H9 (cell line): ENCODE data around the gene PCDHGB4. TPM values are rescaled to one million over a fixed set of nuclear protein-coding genes. Genes with fewer than 3 reads are reported as not detected.

Source experiments
- DNase-seq: peaks from one replicate; pipeline ENCODE4 v3.0.0-alpha.2; 2017
- H2AFZ ChIP-seq: one replicate; pipeline ENCODE4 v1.6.1; 2013; ENCODE audit warnings: mild to moderate bottlenecking, low read length, control low read depth, moderate library complexity
- H2AK5ac ChIP-seq: 2 replicates; pipeline ENCODE4 v1.6.1; 2013; ENCODE audit warnings: low read length, control low read depth, mixed read lengths; ENCODE audit not compliant: insufficient read length
- H2BK120ac ChIP-seq: one replicate; pipeline ENCODE4 v1.6.1; 2013; ENCODE audit warnings: low read depth, mild to moderate bottlenecking, low read length, control low read depth, inconsistent platforms; ENCODE audit not compliant: poor library complexity, severe bottlenecking
- H2BK12ac ChIP-seq: 2 replicates; pipeline ENCODE4 v1.6.1; 2013; ENCODE audit warnings: low read length, control low read depth, mixed read lengths, low read depth; ENCODE audit not compliant: insufficient read length
- H2BK15ac ChIP-seq: 2 replicates; pipeline ENCODE4 v1.6.1; 2013; ENCODE audit warnings: low read depth, low read length, control low read depth
- H2BK20ac ChIP-seq: one replicate; pipeline ENCODE4 v1.6.1; 2013; ENCODE audit warnings: low read depth, mild to moderate bottlenecking, low read length, control low read depth, inconsistent platforms; ENCODE audit not compliant: poor library complexity, severe bottlenecking
- H2BK5ac ChIP-seq: 2 replicates; pipeline ENCODE4 v1.6.1; 2013; ENCODE audit warnings: low read length, control low read depth, mixed read lengths; ENCODE audit not compliant: insufficient read length
- H3K14ac ChIP-seq: 2 replicates; pipeline ENCODE4 v1.6.1; 2013; ENCODE audit warnings: low read length, control low read depth; ENCODE audit not compliant: insufficient read depth
- H3K18ac ChIP-seq: 2 replicates; pipeline ENCODE4 v1.6.1; 2013; ENCODE audit warnings: low read depth, mild to moderate bottlenecking, mixed read lengths, low read length, control low read depth; ENCODE audit not compliant: insufficient read length
- H3K23ac ChIP-seq: 2 replicates; pipeline ENCODE4 v1.6.1; 2013; ENCODE audit warnings: low read length, control low read depth, mixed read lengths, low read depth; ENCODE audit not compliant: insufficient read length
- H3K23me2 ChIP-seq: 2 replicates; pipeline ENCODE4 v1.6.1; 2013; ENCODE audit warnings: low read depth, mild to moderate bottlenecking, mixed read lengths, low read length, control low read depth; ENCODE audit not compliant: insufficient read length, poor library complexity, severe bottlenecking
- H3K27ac ChIP-seq: 2 replicates; pipeline ENCODE4 v1.5.1; 2013; ENCODE audit warnings: low read length, control low read depth, mixed read lengths, low read depth; ENCODE audit not compliant: insufficient read length
- H3K27me3 ChIP-seq: 2 replicates; pipeline ENCODE4 v1.6.1; 2013; ENCODE audit warnings: low read length, control low read depth, inconsistent platforms; ENCODE audit not compliant: insufficient read depth
- H3K4ac ChIP-seq: 2 replicates; pipeline ENCODE4 v1.6.1; 2013; ENCODE audit warnings: low read depth, mild to moderate bottlenecking, control low read depth, inconsistent platforms, low read length, moderate library complexity
- H3K4me1 ChIP-seq: 2 replicates; pipeline ENCODE4 v1.6.1; 2013; ENCODE audit warnings: low read length, control low read depth, inconsistent platforms; ENCODE audit not compliant: insufficient read depth
- H3K4me2 ChIP-seq: 2 replicates; pipeline ENCODE4 v1.6.1; 2013; ENCODE audit warnings: low read length, control low read depth, mixed read lengths; ENCODE audit not compliant: insufficient read length, insufficient read depth
- H3K56ac ChIP-seq: 2 replicates; pipeline ENCODE4 v1.6.1; 2013; ENCODE audit warnings: low read depth, mild to moderate bottlenecking, mixed read lengths, low read length, control low read depth; ENCODE audit not compliant: insufficient read length
- H3K79me1 ChIP-seq: 2 replicates; pipeline ENCODE4 v1.6.1; 2013; ENCODE audit warnings: low read depth, mild to moderate bottlenecking, moderate library complexity, low read length, control low read depth, inconsistent platforms; ENCODE audit not compliant: insufficient read depth, poor library complexity, severe bottlenecking
- H3K79me2 ChIP-seq: 2 replicates; pipeline ENCODE4 v1.6.1; 2013; ENCODE audit warnings: low read length, control low read depth, inconsistent platforms; ENCODE audit not compliant: insufficient read depth
- H3K9ac ChIP-seq: 2 replicates; pipeline ENCODE4 v1.6.1; 2013; ENCODE audit warnings: low read length, control low read depth, mixed read lengths; ENCODE audit not compliant: insufficient read length; ENCODE audit errors: extremely low read depth
- H3K9me3 ChIP-seq: one replicate; pipeline ENCODE4 v1.6.1; 2013; ENCODE audit warnings: low read depth, low read length, inconsistent platforms; ENCODE audit not compliant: control insufficient read depth
- H3T11ph ChIP-seq: one replicate; pipeline ENCODE4 v1.6.1; 2013; ENCODE audit warnings: mild to moderate bottlenecking, low read length, control low read depth, inconsistent platforms
- H4K20me1 ChIP-seq: one replicate; pipeline ENCODE4 v1.6.1; 2013; ENCODE audit not compliant: control insufficient read depth, insufficient read length, insufficient read depth
- H4K5ac ChIP-seq: 2 replicates; pipeline ENCODE4 v1.6.1; 2013; ENCODE audit warnings: low read depth, mild to moderate bottlenecking, mixed read lengths, low read length, control low read depth; ENCODE audit not compliant: insufficient read length
- H4K8ac ChIP-seq: replicated peaks from 2 replicates; pipeline ENCODE4 v1.6.1; 2013; ENCODE audit warnings: low read length, control low read depth, mixed read lengths, low read depth; ENCODE audit not compliant: insufficient read length
- H4K91ac ChIP-seq: 2 replicates; pipeline ENCODE4 v1.6.1; 2013; ENCODE audit warnings: low read depth, mild to moderate bottlenecking, moderate library complexity, mixed read lengths, low read length, control low read depth; ENCODE audit not compliant: insufficient read length
- H3K27ac Mint-ChIP-seq, 3 experiments: 2 replicates in 2 of 3; 3 replicates in 1 of 3; pipeline ENCODE4 v1.8.0; 2020 to 2021; ENCODE audit warnings: mixed read lengths in 3 of 3, mild to moderate bottlenecking in 1 of 3, moderate library complexity in 1 of 3
- H3K27me3 Mint-ChIP-seq: 2 replicates; pipeline ENCODE4 v1.8.0; 2021; ENCODE audit warnings: low read depth, mild to moderate bottlenecking, moderate library complexity, mixed read lengths
- H3K36me3 Mint-ChIP-seq, 3 experiments: 2 replicates in 2 of 3; 3 replicates in 1 of 3; pipeline ENCODE4 v1.8.0; 2020 to 2021; ENCODE audit warnings: low read depth in 3 of 3, mixed read lengths in 3 of 3; ENCODE audit not compliant: insufficient read depth in 1 of 3
- H3K4me1 Mint-ChIP-seq, 2 experiments: 2 replicates each; pipeline ENCODE4 v1.8.0; 2020; ENCODE audit warnings: mixed read lengths in 2 of 2
- H3K4me3 Mint-ChIP-seq, 2 experiments: 2 replicates in 1 of 2; 3 replicates in 1 of 2; pipeline ENCODE4 v1.8.0; 2020 to 2021; ENCODE audit warnings: mild to moderate bottlenecking in 2 of 2, mixed read lengths in 2 of 2, moderate library complexity in 1 of 2
- H3K9me3 Mint-ChIP-seq, 2 experiments: 2 replicates in 1 of 2; 3 replicates in 1 of 2; pipeline ENCODE4 v1.8.0; 2020; ENCODE audit warnings: mild to moderate bottlenecking in 2 of 2, mixed read lengths in 2 of 2, moderate library complexity in 1 of 2
- WGBS: extraction: QIAGEN DNeasy Blood & Tissue Kit; methylation state at CpG from one replicate; pipeline ENCODE4 v1.1.7; 2013; ENCODE audit warnings: missing lambda C conversion rate, low lambda C conversion rate, mixed read lengths; ENCODE audit not compliant: insufficient read length; ENCODE audit errors: extremely low coverage; 5-methylcytosine and 5-hydroxymethylcytosine counted together
- total RNA-seq: library from RNA; stranded (reverse); gene quantifications from 2 replicates; pipeline ENCODE4 v1.2.1, GENCODE V29; 2021
- TF ChIP-seq, protein P1 (sequence below): fragments of 200-600 bp; sonication (generic); conservative IDR thresholded peaks from 3 replicates; pipeline ENCODE4 v1.8.0; 2021; ENCODE audit warnings: antibody characterized with exemption, mild to moderate bottlenecking

The PCDHGB4 gene
- total RNA-seq, 1 experiment from 2014 or later = 4.2 TPM

DNA sequence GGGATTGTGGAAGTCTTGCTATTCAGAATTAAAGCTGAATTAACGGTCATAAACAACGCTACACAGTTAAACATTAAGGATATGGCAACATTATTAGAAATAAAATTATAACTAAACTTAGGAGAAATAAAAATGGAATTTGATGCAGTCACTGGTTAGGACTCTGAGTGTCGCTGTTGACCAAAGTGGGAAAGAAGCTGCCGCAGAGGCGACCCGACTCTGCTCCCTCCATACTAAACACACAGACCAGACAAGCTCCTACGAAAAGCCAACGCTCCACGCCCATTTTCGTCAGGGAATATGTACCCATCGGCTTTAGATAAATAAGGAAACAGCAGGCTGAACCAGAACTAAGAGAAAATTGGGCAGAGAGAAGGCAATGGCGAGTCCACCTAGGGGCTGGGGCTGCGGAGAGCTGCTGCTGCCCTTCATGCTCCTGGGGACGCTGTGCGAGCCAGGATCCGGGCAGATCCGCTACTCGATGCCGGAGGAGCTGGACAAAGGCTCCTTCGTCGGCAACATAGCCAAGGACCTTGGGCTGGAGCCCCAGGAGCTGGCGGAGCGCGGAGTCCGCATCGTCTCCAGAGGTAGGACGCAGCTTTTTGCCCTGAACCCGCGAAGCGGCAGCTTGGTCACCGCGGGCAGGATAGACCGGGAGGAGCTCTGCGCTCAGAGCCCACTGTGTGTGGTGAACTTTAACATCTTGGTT lies 23.4 kb upstream of the PCDHGB4 start, which contains the start of gene PCDHGA5:
TSS of gene PCDHGA5 (plus strand) at position 211 of the 709 bp plus-strand sequence. CDS start at position 380, 169 bp downstream.
- H3K4me3 Mint-ChIP-seq = no peak within 1 kb of the TSS
- no peak within 1 kb of the TSS for H3K4me2 ChIP-seq
- no CpG with 5 or more reads among the region's 34 CpGs for WGBS

More for the DNA sequence above, 23.4 kb upstream of the PCDHGB4 start, which contains the start of gene PCDHGA5:
- no peak within 1 kb of the TSS for H3T11ph ChIP-seq
- H2BK5ac ChIP-seq = no peak within 1 kb of the TSS
- H4K20me1 ChIP-seq = no peaks in the 10 kb centered on the region
- Mint-ChIP-seq H3K9me3 (peaks cover 68 to 73% of the 10 kb centered on the region in 2 experiments), H3K27me3 (peaks cover 7% of the 10 kb centered on the region), H3K4me1 (peaks cover 7 to 15% of the 10 kb centered on the region in 2 experiments; a peak in 3 of 4 replicates), H3K36me3 (peaks cover 46 to 65% (median 57%) of the 10 kb centered on the region in 3 experiments), H3K27ac (no peak within 1 kb of the TSS)
- H3K14ac ChIP-seq = no peak within 1 kb of the TSS
- TF ChIP-seq, protein P1, sequence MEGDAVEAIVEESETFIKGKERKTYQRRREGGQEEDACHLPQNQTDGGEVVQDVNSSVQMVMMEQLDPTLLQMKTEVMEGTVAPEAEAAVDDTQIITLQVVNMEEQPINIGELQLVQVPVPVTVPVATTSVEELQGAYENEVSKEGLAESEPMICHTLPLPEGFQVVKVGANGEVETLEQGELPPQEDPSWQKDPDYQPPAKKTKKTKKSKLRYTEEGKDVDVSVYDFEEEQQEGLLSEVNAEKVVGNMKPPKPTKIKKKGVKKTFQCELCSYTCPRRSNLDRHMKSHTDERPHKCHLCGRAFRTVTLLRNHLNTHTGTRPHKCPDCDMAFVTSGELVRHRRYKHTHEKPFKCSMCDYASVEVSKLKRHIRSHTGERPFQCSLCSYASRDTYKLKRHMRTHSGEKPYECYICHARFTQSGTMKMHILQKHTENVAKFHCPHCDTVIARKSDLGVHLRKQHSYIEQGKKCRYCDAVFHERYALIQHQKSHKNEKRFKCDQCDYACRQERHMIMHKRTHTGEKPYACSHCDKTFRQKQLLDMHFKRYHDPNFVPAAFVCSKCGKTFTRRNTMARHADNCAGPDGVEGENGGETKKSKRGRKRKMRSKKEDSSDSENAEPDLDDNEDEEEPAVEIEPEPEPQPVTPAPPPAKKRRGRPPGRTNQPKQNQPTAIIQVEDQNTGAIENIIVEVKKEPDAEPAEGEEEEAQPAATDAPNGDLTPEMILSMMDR = no peak
- no peaks in the 10 kb centered on the region for H3K4me1 ChIP-seq
- H3K4ac ChIP-seq = no peak within 1 kb of the TSS
- H4K5ac ChIP-seq = no peak within 1 kb of the TSS
- no peak within 1 kb of the TSS for H4K8ac ChIP-seq
- H2AFZ ChIP-seq = no peak within 1 kb of the TSS
- H3K27ac ChIP-seq = no peak within 1 kb of the TSS
- no peak within 1 kb of the TSS for H3K56ac ChIP-seq
- no peaks in the 10 kb centered on the region for H3K27me3 ChIP-seq
- no peaks in the 10 kb centered on the region for H3K79me2 ChIP-seq
- no peak within 1 kb of the TSS for H3K23ac ChIP-seq
- no peak within 1 kb of the TSS for H3K18ac ChIP-seq
- H3K9ac ChIP-seq = no peak within 1 kb of the TSS
- no peaks in the 10 kb centered on the region for H3K79me1 ChIP-seq
- H2BK120ac ChIP-seq = no peak within 1 kb of the TSS
- H3K23me2 ChIP-seq = no peaks in the 10 kb centered on the region
- no peak for DNase-seq
- no peak within 1 kb of the TSS for H4K91ac ChIP-seq
- H2BK12ac ChIP-seq = no peak within 1 kb of the TSS
- no peak within 1 kb of the TSS for H2BK20ac ChIP-seq
- H2BK15ac ChIP-seq = no peak within 1 kb of the TSS
- no peak within 1 kb of the TSS for H2AK5ac ChIP-seq
- H3K9me3 ChIP-seq = peaks cover 22% of the 10 kb centered on the region
